IMR-90 (cell line): Measurements from ENCODE around the gene CRY2. TPM values are rescaled to one million over a fixed set of nuclear protein-coding genes. Genes with fewer than 3 reads are reported as not detected.

ENCODE experiments used
- ATAC-seq: fragments of 200-7000 bp; cut with Tn5 transposase; 2 replicates; pipeline ENCODE4 v1.9.1; 2020; ENCODE audit warnings: low read depth, mild to moderate bottlenecking, moderate library complexity
- BruUV-seq: library from RNA; stranded (reverse); fragments of 400-500 nt; replicated peaks from 2 replicates; lab custom pipeline; 2021; lab: Mats Ljungman, UMichigan
- CTCF ChIA-PET: fragments of 300-600 bp; formaldehyde crosslinking; extraction: SDS; loops from one replicate; lab custom pipeline; 2021; ENCODE audit warnings: antibody characterized with exemption; lab: Yijun Ruan, JAX
- POLR2A ChIA-PET: fragments of 300-600 bp; sonication (Branson Sonifier 250); formaldehyde crosslinking; loops from one replicate; lab custom pipeline; 2022; ENCODE audit warnings: antibody characterized with exemption; ENCODE audit not compliant: unreplicated experiment; lab: Charles Lee
- DNase-seq: peaks from one replicate; pipeline ENCODE4 v3.0.0; 2013
- H2AFZ ChIP-seq: replicated peaks from 2 replicates; pipeline ENCODE3; 2013; ENCODE audit warnings: low read length, mild to moderate bottlenecking; ENCODE audit not compliant: poor library complexity
- H2AK5ac ChIP-seq: 2 replicates; pipeline ENCODE4 v1.6.1; 2013; ENCODE audit warnings: low read depth, low read length, inconsistent platforms
- H2AK9ac ChIP-seq: replicated peaks from 2 replicates; pipeline ENCODE3; 2013; ENCODE audit warnings: mild to moderate bottlenecking, low read depth, low read length, moderate library complexity; ENCODE audit not compliant: poor library complexity
- H2BK120ac ChIP-seq: 2 replicates; pipeline ENCODE4 v1.6.1; 2013; ENCODE audit warnings: low read depth, low read length, inconsistent platforms
- H2BK15ac ChIP-seq: 3 replicates; pipeline ENCODE4 v1.6.1; 2013; ENCODE audit warnings: low read depth, low read length, inconsistent platforms
- H2BK20ac ChIP-seq: 2 replicates; pipeline ENCODE4 v1.6.1; 2013; ENCODE audit warnings: low read depth, mild to moderate bottlenecking, inconsistent platforms, low read length, moderate library complexity
- H2BK5ac ChIP-seq: 2 replicates; pipeline ENCODE4 v1.6.1; 2013; ENCODE audit warnings: mild to moderate bottlenecking, low read depth, low read length, inconsistent platforms; ENCODE audit not compliant: poor library complexity, severe bottlenecking
- H3K14ac ChIP-seq: replicated peaks from 2 replicates; pipeline ENCODE4 v1.6.1; 2013; ENCODE audit warnings: low read depth, low read length, inconsistent platforms
- H3K18ac ChIP-seq: 2 replicates; pipeline ENCODE4 v1.6.1; 2013; ENCODE audit warnings: low read depth, low read length, control low read depth
- H3K23ac ChIP-seq: 2 replicates; pipeline ENCODE4 v1.6.1; 2013; ENCODE audit warnings: low read depth, low read length, inconsistent platforms
- H3K27ac ChIP-seq: 2 replicates; pipeline ENCODE4 v1.5.1; 2013; ENCODE audit warnings: mild to moderate bottlenecking, control low read depth, low read length; ENCODE audit not compliant: insufficient read depth
- H3K27me3 ChIP-seq: 2 replicates; pipeline ENCODE4 v1.6.1; 2013; ENCODE audit warnings: low read length; ENCODE audit not compliant: control insufficient read depth, insufficient read depth
- H3K36me3 ChIP-seq: 2 replicates; pipeline ENCODE4 v1.6.1; 2013; ENCODE audit warnings: low read length, mixed read lengths; ENCODE audit not compliant: control insufficient read depth, insufficient read depth
- H3K4ac ChIP-seq: 2 replicates; pipeline ENCODE4 v1.6.1; 2013; ENCODE audit warnings: low read depth, low read length, inconsistent platforms
- H3K4me1 ChIP-seq: 2 replicates; pipeline ENCODE4 v1.6.1; 2013; ENCODE audit warnings: low read length, mixed read lengths; ENCODE audit not compliant: control insufficient read depth, insufficient read depth
- H3K4me2 ChIP-seq: 2 replicates; pipeline ENCODE4 v1.6.1; 2013; ENCODE audit warnings: low read depth, mild to moderate bottlenecking, control low read depth, low read length, moderate library complexity
- H3K4me3 ChIP-seq: 2 replicates; pipeline ENCODE4 v1.5.1; 2013; ENCODE audit warnings: low read depth, mild to moderate bottlenecking, control low read depth, low read length, moderate library complexity; ENCODE audit not compliant: insufficient read depth
- H3K56ac ChIP-seq: 2 replicates; pipeline ENCODE4 v1.6.1; 2013; ENCODE audit warnings: low read length, inconsistent platforms; ENCODE audit not compliant: insufficient read depth; ENCODE audit errors: extremely low read depth
- H3K79me1 ChIP-seq, 2 experiments: 2 replicates each; pipeline ENCODE4 v1.6.1; 2013; ENCODE audit warnings: low read length in 2 of 2, inconsistent platforms in 1 of 2, low read depth in 1 of 2
- H3K9ac ChIP-seq: 2 replicates; pipeline ENCODE4 v1.6.1; 2013; ENCODE audit warnings: low read depth, low read length, control low read depth
- H3K9me1 ChIP-seq: 2 replicates; pipeline ENCODE4 v1.6.1; 2013; ENCODE audit warnings: low read length, inconsistent platforms; ENCODE audit not compliant: insufficient read depth
- H3K9me3 ChIP-seq: 2 replicates; pipeline ENCODE4 v1.6.1; 2013; ENCODE audit warnings: low read length; ENCODE audit not compliant: control insufficient read depth, insufficient read depth
- H4K20me1 ChIP-seq: 2 replicates; pipeline ENCODE4 v1.6.1; 2013; ENCODE audit warnings: low read length, inconsistent platforms; ENCODE audit not compliant: insufficient read depth
- H4K5ac ChIP-seq: 2 replicates; pipeline ENCODE4 v1.6.1; 2013; ENCODE audit warnings: mild to moderate bottlenecking, low read depth, low read length, control low read depth
- H4K8ac ChIP-seq, 2 experiments: 2 replicates each; pipeline ENCODE4 v1.6.1; 2013; ENCODE audit warnings: low read depth in 2 of 2, low read length in 2 of 2, control low read depth in 1 of 2, inconsistent platforms in 1 of 2
- H4K91ac ChIP-seq: 2 replicates; pipeline ENCODE4 v1.6.1; 2013; ENCODE audit warnings: low read depth, low read length, inconsistent platforms; ENCODE audit not compliant: insufficient read depth
- BHLHE40 ChIP-seq: fragments of 150-350 bp; IDR thresholded peaks from 2 replicates; pipeline ENCODE4 v1.6.1; 2016; ENCODE audit warnings: mild to moderate bottlenecking, low read depth, low read length
- CHD1 ChIP-seq: IDR thresholded peaks from 2 replicates; pipeline ENCODE4 v1.6.1; 2012; ENCODE audit warnings: low read depth, low read length, improper control_type of control experiment
- MAFK ChIP-seq: IDR thresholded peaks from 2 replicates; pipeline ENCODE4 v1.6.1; 2012; ENCODE audit warnings: low read depth, low read length, improper control_type of control experiment
- MXI1 ChIP-seq: IDR thresholded peaks from 2 replicates; pipeline ENCODE4 v1.6.1; 2012; ENCODE audit warnings: low read depth, mild to moderate bottlenecking, low read length, moderate library complexity, borderline replicate concordance
- NFE2L2 ChIP-seq: fragments of 150-350 bp; IDR thresholded peaks from 2 replicates; pipeline ENCODE4 v1.6.1; 2016; ENCODE audit warnings: low read depth, mild to moderate bottlenecking, low read length
- POLR2A ChIP-seq: IDR thresholded peaks from 2 replicates; pipeline ENCODE4 v1.6.1; 2012; ENCODE audit warnings: mild to moderate bottlenecking, low read depth, low read length
- RAD21 ChIP-seq: IDR thresholded peaks from 2 replicates; pipeline ENCODE4 v1.6.1; 2012; ENCODE audit warnings: low read length, improper control_type of control experiment
- RFX5 ChIP-seq: IDR thresholded peaks from 2 replicates; pipeline ENCODE4 v1.8.0; 2012; ENCODE audit warnings: low read depth, mild to moderate bottlenecking, low read length, moderate library complexity
- SMC3 ChIP-seq: fragments of 150-350 bp; IDR thresholded peaks from 2 replicates; pipeline ENCODE4 v1.6.1; 2016; ENCODE audit warnings: low read depth, mild to moderate bottlenecking, antibody characterized with exemption, low read length, moderate library complexity
- WGBS, 2 experiments: methylation state at CpG; one replicate each; pipeline versions ENCODE4 v1.1.5 to v1.1.7; 2013; ENCODE audit warnings: missing lambda C conversion rate in 2 of 2; ENCODE audit not compliant: insufficient read length in 1 of 2; ENCODE audit errors: extremely low coverage in 2 of 2; 5-methylcytosine and 5-hydroxymethylcytosine counted together
- dilution Hi-C: fragments of 300-500 bp; cut with HindIII; formaldehyde crosslinking; loops from one replicate; pipeline ENCODE4 v1.14.3; 2018; ENCODE audit warnings: low sequenced_read_pairs; ENCODE audit not compliant: unreplicated experiment
- in situ Hi-C: fragments of 300-500 bp; cut with MboI; formaldehyde crosslinking; loops from 3 replicates; pipeline ENCODE4 v1.14.3; 2019; ENCODE audit warnings: low sequenced_read_pairs, inconsistent platforms, mixed read lengths
- intact Hi-C: fragments of 100-400 bp; cut with micrococcal nuclease; formaldehyde crosslinking; loops from 2 replicates; pipeline ENCODE4 v1.10.0; 2022
- polyA plus RNA-seq, 3 experiments: library from polyadenylated mRNA; depleted of rRNA; stranded (reverse); fragments of >200 nt; gene quantifications; 2 replicates each; pipeline ENCODE4 v1.2.3, GENCODE V29; 2012; ENCODE audit warnings: low replicate concordance in 1 of 3
- total RNA-seq: library from RNA; depleted of rRNA; stranded (reverse); fragments of >200 nt; gene quantifications from 2 replicates; pipeline ENCODE4 v1.2.3, GENCODE V29; 2012
- TF ChIP-seq, protein P1 (sequence below): fragments of 150-350 bp; IDR thresholded peaks from 2 replicates; pipeline ENCODE4 v1.6.1; 2016; ENCODE audit warnings: low read depth, mild to moderate bottlenecking, low read length, moderate library complexity, borderline replicate concordance
- TF ChIP-seq, protein P2 (sequence below): conservative IDR thresholded peaks from 2 replicates; pipeline ENCODE4 v1.5.1; 2012; ENCODE audit warnings: mild to moderate bottlenecking, low read depth, low read length, improper control_type of control experiment

CRY2 gene
- total and polyA plus RNA-seq, 2 of the 4 experiments (the other 2 are of a cell fraction), result 12.2 to 13.1 TPM

DNA sequence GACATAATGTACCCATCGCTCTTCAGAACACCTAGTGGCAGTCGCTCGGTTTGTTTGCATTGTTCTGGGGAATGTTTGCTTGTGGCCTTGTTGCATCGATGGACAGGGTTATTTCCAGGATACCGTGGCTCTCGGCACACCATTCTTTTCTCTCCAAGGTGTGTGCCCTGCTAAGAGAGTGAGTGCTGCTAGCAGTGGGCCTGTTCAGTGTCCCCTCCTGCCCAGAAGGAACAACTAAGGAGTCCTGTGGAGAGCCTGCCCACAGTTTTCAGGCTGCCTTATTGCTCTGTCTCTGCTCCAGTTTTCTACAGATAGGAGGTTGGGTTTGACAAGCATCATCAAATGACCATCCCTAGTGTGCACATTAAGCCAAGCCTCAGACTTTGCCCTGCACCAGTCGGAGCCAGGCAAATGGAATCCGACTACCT, 1.4 kb downstream of the CRY2 start:
- intact Hi-C loops (loop anchor here (10.0 kb wide), 1 partner anchor 156 kb away; no protein-coding TSS in a partner anchor), in situ Hi-C loops (no loop called here), dilution Hi-C loops (no loop called here)
- Histone ChIP-seq H3K4me2 (peak overlapping the region; percentile 93), H3K4ac (no peak overlapping the region), H2BK5ac (no peak overlapping the region), H2AK9ac (peak overlapping the region; percentile 43), H3K4me3 (peak overlapping the region; percentile 97), H3K9me3 (no peaks in the 10 kb centered on the region), H2BK15ac (no peak overlapping the region), H3K18ac (no peak overlapping the region), H4K5ac (no peak overlapping the region), H2BK120ac (no peak overlapping the region), H3K79me1 (peaks cover 16 to 54% of the 10 kb centered on the region in 2 experiments), H3K9me1 (peaks cover 12% of the 10 kb centered on the region), H3K14ac (no peak overlapping the region), H3K27ac (no peak overlapping the region), H3K27me3 (no peaks in the 10 kb centered on the region), H4K8ac (no peak overlapping the region), H4K91ac (no peak overlapping the region), H3K36me3 (no peaks in the 10 kb centered on the region; the same call in 1 of the 2 replicates), H4K20me1 (peaks cover 35% of the 10 kb centered on the region), H2AK5ac (no peak overlapping the region; the same call in 1 of the 2 replicates), H3K9ac (peak overlapping the region; percentile 28; the same call in 1 of the 2 replicates), H3K56ac (no peak overlapping the region), H2BK20ac (no peak overlapping the region), H2AFZ (no peak overlapping the region), H3K23ac (peak overlapping the region; percentile 67), H3K4me1 (peaks cover 13% of the 10 kb centered on the region)
- DNase-seq (no peak), ATAC-seq (no peak)
- no CpG with 5 or more reads among the region's 8 CpGs for WGBS, 2 experiments
- ChIA-PET CTCF (no interaction called here), POLR2A (interaction anchor here (0.6 kb wide), 1 partner anchor 482 kb away, joined by 5 read pairs; no protein-coding TSS in a partner anchor)
- no TSS peak for BruUV-seq
- no peak for TF ChIP-seq BHLHE40
- TF ChIP-seq, protein P1, sequence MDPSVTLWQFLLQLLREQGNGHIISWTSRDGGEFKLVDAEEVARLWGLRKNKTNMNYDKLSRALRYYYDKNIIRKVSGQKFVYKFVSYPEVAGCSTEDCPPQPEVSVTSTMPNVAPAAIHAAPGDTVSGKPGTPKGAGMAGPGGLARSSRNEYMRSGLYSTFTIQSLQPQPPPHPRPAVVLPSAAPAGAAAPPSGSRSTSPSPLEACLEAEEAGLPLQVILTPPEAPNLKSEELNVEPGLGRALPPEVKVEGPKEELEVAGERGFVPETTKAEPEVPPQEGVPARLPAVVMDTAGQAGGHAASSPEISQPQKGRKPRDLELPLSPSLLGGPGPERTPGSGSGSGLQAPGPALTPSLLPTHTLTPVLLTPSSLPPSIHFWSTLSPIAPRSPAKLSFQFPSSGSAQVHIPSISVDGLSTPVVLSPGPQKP, result no peak
- no peak for TF ChIP-seq RFX5
- no peak for TF ChIP-seq RAD21
- no peak for TF ChIP-seq SMC3
- no peak for TF ChIP-seq CHD1
- TF ChIP-seq, protein P2, sequence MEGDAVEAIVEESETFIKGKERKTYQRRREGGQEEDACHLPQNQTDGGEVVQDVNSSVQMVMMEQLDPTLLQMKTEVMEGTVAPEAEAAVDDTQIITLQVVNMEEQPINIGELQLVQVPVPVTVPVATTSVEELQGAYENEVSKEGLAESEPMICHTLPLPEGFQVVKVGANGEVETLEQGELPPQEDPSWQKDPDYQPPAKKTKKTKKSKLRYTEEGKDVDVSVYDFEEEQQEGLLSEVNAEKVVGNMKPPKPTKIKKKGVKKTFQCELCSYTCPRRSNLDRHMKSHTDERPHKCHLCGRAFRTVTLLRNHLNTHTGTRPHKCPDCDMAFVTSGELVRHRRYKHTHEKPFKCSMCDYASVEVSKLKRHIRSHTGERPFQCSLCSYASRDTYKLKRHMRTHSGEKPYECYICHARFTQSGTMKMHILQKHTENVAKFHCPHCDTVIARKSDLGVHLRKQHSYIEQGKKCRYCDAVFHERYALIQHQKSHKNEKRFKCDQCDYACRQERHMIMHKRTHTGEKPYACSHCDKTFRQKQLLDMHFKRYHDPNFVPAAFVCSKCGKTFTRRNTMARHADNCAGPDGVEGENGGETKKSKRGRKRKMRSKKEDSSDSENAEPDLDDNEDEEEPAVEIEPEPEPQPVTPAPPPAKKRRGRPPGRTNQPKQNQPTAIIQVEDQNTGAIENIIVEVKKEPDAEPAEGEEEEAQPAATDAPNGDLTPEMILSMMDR, result no peak
- no peak for TF ChIP-seq MAFK
- no peak for TF ChIP-seq NFE2L2
- no peak for TF ChIP-seq POLR2A
- no peak for TF ChIP-seq MXI1
